Measurements from ENCODE around the gene ILDR1. TPM values are rescaled to one million over a fixed set of nuclear protein-coding genes. Genes with fewer than 3 reads are reported as not detected.
A peak's percentile ranks its signal among the peaks of the same experiment; 100 is the strongest.

ILDR1 gene
- total RNA-seq, 4 donors from 2014 or later: 4.3 to 12.0 (median 8.7) TPM

- H3K27ac ChIP-seq: no peak overlapping the region
- H3K9me3 ChIP-seq: no peaks in the 10 kb centered on the region
- WGBS, 2 donors: 33 to 46% methylated on average over 1 of the region's 1 CpG
- TF ChIP-seq CTCF (IDR thresholded peaks at IDR 0.05) (no peak), POLR2A (IDR thresholded peaks at IDR 0.05) (no peak)
- H3K36me3 ChIP-seq: no peaks in the 10 kb centered on the region
- peak overlapping the region in 1 of 3 donors; percentile 22 for H3K4me3 ChIP-seq (replicated peaks in 1 of 3)
- intact Hi-C loops (cut with DNase I): no loop called here
- no peaks in the 10 kb centered on the region for H3K27me3 ChIP-seq
- DNase-seq: no peak
- H3K4me1 ChIP-seq: peaks cover 0 to 4% of the 10 kb centered on the region in 2 donors
Observed at GRCh38 chr3:122021037-122021436, 1.0 kb downstream of the ILDR1 start.

- Histone ChIP-seq H3K9me3 (no peaks in the 10 kb centered on the region), H3K4me1 (peaks cover 0 to 4% of the 10 kb centered on the region in 2 donors), H3K27me3 (no peaks in the 10 kb centered on the region), H3K36me3 (no peaks in the 10 kb centered on the region), H3K4me3 (replicated peaks in 1 of 3) (no peak overlapping the region), H3K27ac (no peak overlapping the region)
- TF ChIP-seq POLR2A (IDR thresholded peaks at IDR 0.05) (no peak), CTCF (IDR thresholded peaks at IDR 0.05) (no peak)
- intact Hi-C loops (cut with DNase I): no loop called here
- no peak for DNase-seq
Observed at GRCh38 chr3:122019493-122019892, 2.6 kb downstream of the ILDR1 start.

- DNase-seq: no peak
- TF ChIP-seq POLR2A (IDR thresholded peaks at IDR 0.05) (no peak), CTCF (IDR thresholded peaks at IDR 0.05) (no peak)
- 86 to 94% methylated on average over 1 of the region's 1 CpG for WGBS, 2 donors
- Histone ChIP-seq H3K27ac (no peak overlapping the region), H3K27me3 (no peaks in the 10 kb centered on the region), H3K4me1 (no peaks in the 10 kb centered on the region), H3K9me3 (no peaks in the 10 kb centered on the region), H3K36me3 (no peaks in the 10 kb centered on the region), H3K4me3 (replicated peaks in 1 of 3) (no peak overlapping the region)
- intact Hi-C loops (cut with DNase I): no loop called here
Observed at GRCh38 chr3:122014741-122015140, 7.3 kb downstream of the ILDR1 start.

- no peak overlapping the region for H3K27ac ChIP-seq
- no peak for DNase-seq
- no peaks in the 10 kb centered on the region for H3K27me3 ChIP-seq
- no peaks in the 10 kb centered on the region for H3K36me3 ChIP-seq
- intact Hi-C loops (cut with DNase I): no loop called here
- 64 to 70% methylated on average over 5 of the region's 5 CpGs for WGBS, 2 donors
- H3K9me3 ChIP-seq: no peaks in the 10 kb centered on the region
- H3K4me3 ChIP-seq (replicated peaks in 1 of 3): no peak overlapping the region
- no peaks in the 10 kb centered on the region for H3K4me1 ChIP-seq
- TF ChIP-seq CTCF (IDR thresholded peaks at IDR 0.05) (no peak), POLR2A (IDR thresholded peaks at IDR 0.05) (no peak)
Observed at GRCh38 chr3:122013448-122013925, 8.6 kb downstream of the ILDR1 start.

GRCh38 chr3:122012821-122013220, 9.2 kb downstream of the ILDR1 start:
- DNase-seq: no peak

More at GRCh38 chr3:122012821-122013220, 9.2 kb downstream of the ILDR1 start:
- Histone ChIP-seq H3K4me3 (replicated peaks in 1 of 3) (no peak overlapping the region), H3K27me3 (no peaks in the 10 kb centered on the region), H3K27ac (no peak overlapping the region), H3K36me3 (no peaks in the 10 kb centered on the region), H3K4me1 (no peaks in the 10 kb centered on the region), H3K9me3 (no peaks in the 10 kb centered on the region)
- TF ChIP-seq POLR2A (IDR thresholded peaks at IDR 0.05) (no peak), CTCF (IDR thresholded peaks at IDR 0.05) (no peak)
- WGBS, 2 donors: 86 to 89% methylated on average over 1 of the region's 1 CpG
- intact Hi-C loops (cut with DNase I): no loop called here

Measured in thyroid gland (tissue), 4 donors.